Activated naive CD4-positive, alpha-beta T cell treated with Interleukin-2 at 50 U/mL for 16 hours (primary cell): ENCODE data around the gene RHBDD2.

Source experiments
- DNase-seq: peaks from one replicate; pipeline ENCODE4 v3.0.0-alpha.2; 2020

RHBDD2 gene

GRCh38 chr7:75921479-75921878 lies 42.6 kb downstream of the RHBDD2 start:
- DNase-seq = no peak

- DNase-seq = no peak
Measured at GRCh38 chr7:75922966-75923603, 44.3 kb downstream of the RHBDD2 start.

GRCh38 chr7:75924256-75924655 lies 45.4 kb downstream of the RHBDD2 start:
- no peak for DNase-seq

- no peak for DNase-seq
Measured at GRCh38 chr7:75924889-75925288, 46.1 kb downstream of the RHBDD2 start.

GRCh38 chr7:75925717-75926435 lies 47.0 kb downstream of the RHBDD2 start:
- no peak for DNase-seq

- peak; percentile 7 for DNase-seq
Measured at GRCh38 chr7:75928568-75928914, 49.7 kb downstream of the RHBDD2 start.

GRCh38 chr7:75931680-75932079 lies 52.8 kb downstream of the RHBDD2 start:
- no peak for DNase-seq

GRCh38 chr7:75937958-75938786 lies 59.3 kb downstream of the RHBDD2 start:
- no peak for DNase-seq
